H1 (cell line): Measurements from ENCODE around the gene ENDOD1. TPM values are rescaled to one million over a fixed set of nuclear protein-coding genes. Genes with fewer than 3 reads are reported as not detected.

Experiments
- CTCF ChIA-PET: fragments of 300-600 bp; sonication (Branson Sonifier 250); formaldehyde crosslinking; loops from one replicate; lab custom pipeline; 2021; ENCODE audit not compliant: partially characterized antibody; lab: Charles Lee
- POLR2A ChIA-PET: fragments of 300-600 bp; sonication (Branson Sonifier 250); formaldehyde crosslinking; loops from one replicate; lab custom pipeline; 2021; ENCODE audit warnings: inconsistent platforms; ENCODE audit not compliant: partially characterized antibody; lab: Charles Lee
- DNase-seq, 2 experiments: peaks; one replicate each; pipeline versions ENCODE4 v3.0.0 to v3.0.0-alpha.2; 2010 to 2022; ENCODE audit warnings: low spot score in 2 of 2, low read depth in 1 of 2, mixed read lengths in 1 of 2
- FAIRE-seq: peaks from 2 replicates; lab custom pipeline; 2011; peaks lifted over from hg19 to GRCh38; lab: Jason Lieb, UNC
- H2AFZ ChIP-seq: 2 replicates; pipeline ENCODE4 v1.8.1; 2012; ENCODE audit warnings: low read length, inconsistent platforms
- H2AK5ac ChIP-seq: 2 replicates; pipeline ENCODE4 v1.6.1; 2013; ENCODE audit warnings: low read depth, low read length
- H2BK120ac ChIP-seq: replicated peaks from 2 replicates; pipeline ENCODE3; 2013; ENCODE audit warnings: low read depth, low read length, inconsistent platforms
- H2BK12ac ChIP-seq: 2 replicates; pipeline ENCODE4 v1.6.1; 2013; ENCODE audit warnings: low read depth, low read length
- H2BK15ac ChIP-seq: 2 replicates; pipeline ENCODE4 v1.6.1; 2013; ENCODE audit warnings: low read length
- H2BK20ac ChIP-seq: 2 replicates; pipeline ENCODE4 v1.6.1; 2013; ENCODE audit warnings: low read length
- H2BK5ac ChIP-seq: 2 replicates; pipeline ENCODE4 v1.6.1; 2013; ENCODE audit warnings: low read depth, low read length
- H3K14ac ChIP-seq: 2 replicates; pipeline ENCODE4 v1.6.1; 2013; ENCODE audit warnings: inconsistent platforms; ENCODE audit not compliant: insufficient read length
- H3K18ac ChIP-seq: 2 replicates; pipeline ENCODE4 v1.6.1; 2013; ENCODE audit warnings: low read length; ENCODE audit errors: extremely low read depth
- H3K23ac ChIP-seq: 2 replicates; pipeline ENCODE4 v1.6.1; 2013; ENCODE audit warnings: inconsistent platforms; ENCODE audit not compliant: insufficient read length
- H3K23me2 ChIP-seq: 2 replicates; pipeline ENCODE4 v1.6.1; 2013; ENCODE audit warnings: low read depth, low read length
- H3K27ac ChIP-seq: 2 replicates; pipeline ENCODE4 v1.6.1; 2011; ENCODE audit warnings: low read depth, low read length, inconsistent platforms
- H3K27me3 ChIP-seq, 4 experiments: replicated peaks in 1 of 4; 1 replicate in 1 of 4; 2 replicates in 3 of 4; pipeline versions ENCODE4 v1.6.1 to v1.8.1; 2011 to 2013; ENCODE audit warnings: low read length in 3 of 4, mild to moderate bottlenecking in 3 of 4, inconsistent platforms in 2 of 4, mixed read lengths in 2 of 4, moderate library complexity in 1 of 4; ENCODE audit not compliant: control insufficient read depth in 3 of 4, insufficient read depth in 3 of 4; ENCODE audit errors: extremely low read depth in 1 of 4
- H3K36me3 ChIP-seq, 4 experiments: 2 replicates each; pipeline versions ENCODE4 v1.6.1 to v1.8.1; 2011 to 2013; ENCODE audit warnings: mild to moderate bottlenecking in 4 of 4, low read length in 3 of 4, moderate library complexity in 2 of 4, control low read depth in 1 of 4, inconsistent platforms in 1 of 4; ENCODE audit not compliant: insufficient read depth in 4 of 4, control insufficient read depth in 2 of 4
- H3K4ac ChIP-seq: replicated peaks from 2 replicates; pipeline ENCODE3; 2013; ENCODE audit warnings: low read length, low read depth, mixed read lengths, inconsistent platforms; ENCODE audit not compliant: insufficient read length
- H3K4me1 ChIP-seq, 4 experiments: replicated peaks in 1 of 4; 1 replicate in 1 of 4; 2 replicates in 3 of 4; pipeline versions ENCODE4 v1.6.1 to v1.8.1; 2011 to 2013; ENCODE audit warnings: low read length in 3 of 4, inconsistent platforms in 2 of 4, mixed read lengths in 1 of 4; ENCODE audit not compliant: insufficient read depth in 4 of 4, control insufficient read depth in 3 of 4
- H3K4me2 ChIP-seq, 2 experiments: 2 replicates each; pipeline versions ENCODE4 v1.6.1 to v1.8.1; 2011 to 2013; ENCODE audit warnings: low read depth in 2 of 2, low read length in 2 of 2, control low read depth in 1 of 2, inconsistent platforms in 1 of 2, mild to moderate bottlenecking in 1 of 2; ENCODE audit not compliant: insufficient read depth in 1 of 2
- H3K4me3 ChIP-seq, 4 experiments: fragments of 200-600, 300-600 bp in 1 of 4; sonication (generic), shearing (Covaris generic), sonication (Bioruptor Twin) in 1 of 4; 2 replicates each; pipeline versions ENCODE4 v1.5.1 to v1.8.1; 2011 to 2016; ENCODE audit warnings: low read length in 4 of 4, low read depth in 3 of 4, control low read depth in 2 of 4, inconsistent platforms in 2 of 4, mild to moderate bottlenecking in 2 of 4, mixed read lengths in 1 of 4, moderate library complexity in 1 of 4; ENCODE audit not compliant: insufficient read depth in 2 of 4; ENCODE audit errors: extremely low read depth in 1 of 4
- H3K56ac ChIP-seq: replicated peaks from 2 replicates; pipeline ENCODE3; 2013; ENCODE audit warnings: low read depth, mild to moderate bottlenecking, mixed read lengths, low read length, inconsistent platforms; ENCODE audit not compliant: insufficient read length
- H3K79me1 ChIP-seq: 2 replicates; pipeline ENCODE4 v1.6.1; 2013; ENCODE audit warnings: low read depth, low read length, control low read depth
- H3K79me2 ChIP-seq, 2 experiments: 2 replicates each; pipeline versions ENCODE4 v1.6.1 to v1.8.1; 2012 to 2013; ENCODE audit warnings: low read length in 2 of 2, mild to moderate bottlenecking in 2 of 2, inconsistent platforms in 1 of 2; ENCODE audit not compliant: insufficient read depth in 2 of 2, control insufficient read depth in 1 of 2
- H3K9ac ChIP-seq, 4 experiments: replicated peaks in 1 of 4; 1 replicate in 1 of 4; 2 replicates in 3 of 4; pipeline versions ENCODE4 v1.6.1 to v1.8.1; 2011 to 2013; ENCODE audit warnings: low read depth in 3 of 4, low read length in 3 of 4, control low read depth in 2 of 4, mild to moderate bottlenecking in 2 of 4, moderate library complexity in 2 of 4, inconsistent platforms in 1 of 4; ENCODE audit errors: extremely low read depth in 1 of 4
- H3K9me3 ChIP-seq, 2 experiments: 2 replicates each; pipeline versions ENCODE4 v1.6.1 to v1.8.1; 2012 to 2013; ENCODE audit warnings: mild to moderate bottlenecking in 2 of 2, moderate library complexity in 2 of 2, control low read depth in 1 of 2, inconsistent platforms in 1 of 2, low read depth in 1 of 2, low read length in 1 of 2, mixed read lengths in 1 of 2; ENCODE audit not compliant: insufficient read depth in 2 of 2
- H4K20me1 ChIP-seq, 2 experiments: replicated peaks in 1 of 2; 2 replicates each; pipeline versions ENCODE3 to v1.8.1; 2011 to 2013; ENCODE audit warnings: inconsistent platforms in 2 of 2, low read length in 2 of 2, mild to moderate bottlenecking in 1 of 2; ENCODE audit not compliant: insufficient read depth in 2 of 2, control insufficient read depth in 1 of 2
- H4K5ac ChIP-seq: 2 replicates; pipeline ENCODE4 v1.6.1; 2013; ENCODE audit warnings: low read length, low read depth, mixed read lengths, inconsistent platforms; ENCODE audit not compliant: insufficient read length
- H4K8ac ChIP-seq: 2 replicates; pipeline ENCODE4 v1.8.0; 2013; ENCODE audit warnings: mild to moderate bottlenecking, moderate library complexity, low read length, inconsistent platforms; ENCODE audit not compliant: insufficient read depth; ENCODE audit errors: extremely low read depth
- H4K91ac ChIP-seq: replicated peaks from 2 replicates; pipeline ENCODE3; 2013; ENCODE audit warnings: low read length, mixed read lengths, inconsistent platforms; ENCODE audit not compliant: insufficient read length
- BCL11A ChIP-seq, 2 experiments: IDR thresholded peaks; one replicate each; pipeline ENCODE4 v1.6.1; 2011; ENCODE audit warnings: low read depth in 2 of 2, low read length in 2 of 2, mild to moderate bottlenecking in 2 of 2
- EZH2 ChIP-seq: fragments of 200-600 bp; sonication (generic); IDR thresholded peaks from 2 replicates; pipeline ENCODE4 v1.7.1; 2012; ENCODE audit warnings: low read depth, mild to moderate bottlenecking, moderate library complexity, low read length, inconsistent platforms; ENCODE audit not compliant: severe bottlenecking
- HDAC2 ChIP-seq, 2 experiments: fragments of 300-600 bp in 1 of 2; sonication (generic) in 1 of 2; IDR thresholded peaks; 2 replicates each; pipeline ENCODE4 v1.6.1; 2011 to 2012; ENCODE audit warnings: low read depth in 2 of 2, low read length in 2 of 2, mild to moderate bottlenecking in 2 of 2, moderate library complexity in 2 of 2, borderline replicate concordance in 1 of 2, inconsistent platforms in 1 of 2
- JUN ChIP-seq: IDR thresholded peaks from 2 replicates; pipeline ENCODE4 v1.6.1; 2011; ENCODE audit warnings: low read depth, mild to moderate bottlenecking, improper control_type of control experiment, low read length
- KDM1A ChIP-seq: fragments of 200-600, 300-600 bp; sonication (generic); IDR thresholded peaks from 2 replicates; pipeline ENCODE4 v1.7.1; 2016; ENCODE audit warnings: mild to moderate bottlenecking, low read length, borderline replicate concordance
- PHF8 ChIP-seq: fragments of 200-600 bp; sonication (generic); conservative IDR thresholded peaks from 2 replicates; pipeline ENCODE4 v1.7.1; 2012; ENCODE audit warnings: low read depth, mild to moderate bottlenecking, inconsistent platforms, low read length, moderate library complexity
- SIN3A ChIP-seq, 2 experiments: IDR thresholded peaks in 1 of 2; conservative IDR thresholded peaks in 1 of 2; 2 replicates each; pipeline ENCODE4 v1.6.1; 2011 to 2012; ENCODE audit warnings: low read length in 2 of 2, improper control_type of control experiment in 1 of 2, low read depth in 1 of 2, mild to moderate bottlenecking in 1 of 2
- SP1 ChIP-seq: IDR thresholded peaks from 2 replicates; pipeline ENCODE4 v1.6.1; 2011; ENCODE audit warnings: low read depth, low read length
- TEAD4 ChIP-seq: IDR thresholded peaks from 2 replicates; pipeline ENCODE4 v1.6.1; 2012; ENCODE audit warnings: low read depth, low read length, inconsistent platforms, mixed read lengths
- USF2 ChIP-seq: IDR thresholded peaks from 2 replicates; pipeline ENCODE4 v1.6.1; 2011; ENCODE audit warnings: low read length, improper control_type of control experiment
- WGBS, 2 experiments: shearing (Covaris generic) in 1 of 2; methylation state at CpG; one replicate each; pipeline versions ENCODE4 v1.1.6 to v1.1.7; 2013 to 2015; ENCODE audit warnings: low lambda C conversion rate in 2 of 2, mixed read lengths in 2 of 2, inconsistent platforms in 1 of 2, low coverage in 1 of 2, missing lambda C conversion rate in 1 of 2; ENCODE audit not compliant: insufficient replicate concordance in 2 of 2, insufficient coverage in 1 of 2, insufficient read length in 1 of 2; ENCODE audit errors: extremely low coverage in 1 of 2, missing lambda C conversion rate in 1 of 2; 5-methylcytosine and 5-hydroxymethylcytosine counted together
- polyA plus RNA-seq, 7 experiments: library from polyadenylated mRNA; depleted of rRNA in 3 of 7; stranded (reverse) in 5 of 7; unstranded in 2 of 7; fragments of >200 nt in 5 of 7; fragments of 200-250 nt in 2 of 7; gene quantifications; 1 replicate in 5 of 7; 2 replicates in 1 of 7; 4 replicates in 1 of 7; pipeline versions ENCODE4 v1.2.1 to v1.2.3, GENCODE V29; 2011 to 2013; ENCODE audit warnings: missing spikeins in 2 of 7, mixed read lengths in 2 of 7
- total RNA-seq: library from RNA; stranded (reverse); fragmentation: NEBNext Ultra II Directional; extraction: Animal tissue kit (Norgen Biotek cat#: 25700); gene quantifications from 2 replicates; pipeline ENCODE4 v1.2.1, GENCODE V29; 2021

Gene ENDOD1
- total and polyA plus RNA-seq, 2 of the 8 experiments (the other 6 are each of a cell fraction or from before 2014, with no cell fraction given), result 1.2 to 2.5 TPM

GRCh38 chr11:95144313-95145235 is 54.9 kb downstream of the ENDOD1 start:
- H2BK120ac ChIP-seq, result no peak overlapping the region
- no peaks in the 10 kb centered on the region for H3K9me3 ChIP-seq
- H2AFZ ChIP-seq, result no peak overlapping the region
- WGBS, 2 experiments, result 91% methylated on average over 7 of the region's 7 CpGs; no CpG with 5 or more reads in 1 of the 2 experiments
- H3K27me3 ChIP-seq, result peaks cover 13 to 41% (median 30%) of the 10 kb centered on the region in 4 experiments
- no peak overlapping the region for H4K5ac ChIP-seq
- no peak overlapping the region for H3K4me2 ChIP-seq
- H3K18ac ChIP-seq, result no peak overlapping the region
- H3K4ac ChIP-seq, result no peak overlapping the region
- no peak for FAIRE-seq
- no peak overlapping the region for H2BK15ac ChIP-seq
- H3K79me2 ChIP-seq, result no peaks in the 10 kb centered on the region
- no peak overlapping the region for H3K14ac ChIP-seq
- H2BK12ac ChIP-seq, result no peak overlapping the region
- H3K4me1 ChIP-seq, result peaks cover 0 to 2% (median 0%) of the 10 kb centered on the region in 4 experiments; a peak in 1 of 7 replicates
- H3K36me3 ChIP-seq, result no peaks in the 10 kb centered on the region
- no peak overlapping the region for H3K4me3 ChIP-seq
- no peak overlapping the region for H3K56ac ChIP-seq
- H4K20me1 ChIP-seq, result no peaks in the 10 kb centered on the region
- no peak overlapping the region for H2AK5ac ChIP-seq
- POLR2A ChIA-PET, result no interaction called here
- no peaks in the 10 kb centered on the region for H3K23me2 ChIP-seq
- H2BK5ac ChIP-seq, result no peak overlapping the region
- no peak overlapping the region for H3K23ac ChIP-seq
- no peak overlapping the region for H4K8ac ChIP-seq
- no peak overlapping the region for H2BK20ac ChIP-seq
- CTCF ChIA-PET, result interaction anchor here (1.1 to 17.5 kb wide), 5 partner anchors 10 to 593 kb away, joined by 3 to 407 read pairs (median 3); no protein-coding TSS in a partner anchor
- no peaks in the 10 kb centered on the region for H3K79me1 ChIP-seq
- H4K91ac ChIP-seq, result no peak overlapping the region
- H3K27ac ChIP-seq, result no peak overlapping the region
- no peak overlapping the region for H3K9ac ChIP-seq
- no peak for DNase-seq
- no peak for TF ChIP-seq JUN
- TF ChIP-seq HDAC2 (IDR thresholded peaks at IDR 0.05; ENCODE audit: borderline replicate concordance in 1 of 2, low read depth in 2 of 2, low read length in 2 of 2), result no peak
- no peak for TF ChIP-seq TEAD4
- no peak for TF ChIP-seq SIN3A (conservative IDR thresholded peaks at IDR 0.05 in 1 of 2, IDR thresholded peaks at IDR 0.05 in 1 of 2; ENCODE audit: low read depth in 1 of 2, low read length in 2 of 2)
- TF ChIP-seq SP1, result no peak
- no peak for TF ChIP-seq BCL11A (IDR thresholded peaks at IDR 0.05; ENCODE audit: low read depth in 2 of 2, low read length in 2 of 2)
- no peak for TF ChIP-seq PHF8
- no peak for TF ChIP-seq USF2
- TF ChIP-seq KDM1A, result no peak
- TF ChIP-seq EZH2, result no peak
